Hematopoietic multipotent progenitor cell treated with erythropoietin and hydrocortisone succinate and interleukin-3 and kit ligand, for 15 days (in vitro differentiated cells): Measurements from ENCODE around the gene SLC25A51.

Experiments used
- DNase-seq: peaks from one replicate; pipeline ENCODE4 v3.0.0-alpha.2; 2015; ENCODE audit warnings: low spot score

Gene SLC25A51

DNA sequence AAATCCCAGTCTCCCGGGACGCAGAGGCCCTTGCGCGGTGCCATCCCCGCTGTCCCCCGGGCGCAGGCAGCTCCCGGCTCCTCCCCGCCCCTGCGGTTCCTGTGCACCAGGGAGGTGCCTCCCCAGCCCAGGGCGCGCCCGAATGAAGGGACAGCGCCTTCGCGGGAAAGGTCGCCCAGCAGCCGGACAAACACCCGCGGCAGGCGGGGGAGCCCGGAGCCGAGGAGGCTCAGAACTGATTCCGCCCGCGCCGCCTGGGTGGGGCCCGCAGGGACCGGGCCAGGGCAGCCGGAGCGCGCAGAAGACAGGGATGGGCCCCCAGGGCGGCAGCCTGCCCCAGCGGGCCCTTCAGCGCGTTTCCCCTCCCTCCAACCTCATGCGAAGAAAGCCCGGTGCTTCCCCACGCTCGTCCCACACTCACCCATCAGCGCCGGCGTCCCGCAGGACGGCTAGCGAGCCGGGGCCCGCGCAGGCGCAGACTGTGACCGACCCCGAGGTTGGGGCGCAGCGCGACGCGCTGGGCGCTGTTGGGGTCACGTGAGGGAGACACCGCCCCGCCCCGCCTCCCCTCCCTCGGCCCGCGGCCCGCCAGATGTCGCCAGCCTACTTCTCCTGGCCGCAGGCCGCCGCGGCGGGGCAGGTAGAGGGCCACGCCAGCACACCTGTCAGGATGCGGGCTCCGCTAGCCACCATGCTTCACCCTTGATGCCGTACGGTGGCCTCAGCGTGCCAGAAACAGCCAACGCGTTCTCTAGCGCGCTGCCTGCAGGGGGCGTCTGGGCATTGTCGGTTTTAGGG lies at the start of gene SLC25A51:
Gene SLC25A51, minus strand, starts transcription at position 481 of the 798 bp plus-strand sequence. CDS start 15,577 bp downstream, outside the sequence.
- peak; percentile 92 for DNase-seq

DNA sequence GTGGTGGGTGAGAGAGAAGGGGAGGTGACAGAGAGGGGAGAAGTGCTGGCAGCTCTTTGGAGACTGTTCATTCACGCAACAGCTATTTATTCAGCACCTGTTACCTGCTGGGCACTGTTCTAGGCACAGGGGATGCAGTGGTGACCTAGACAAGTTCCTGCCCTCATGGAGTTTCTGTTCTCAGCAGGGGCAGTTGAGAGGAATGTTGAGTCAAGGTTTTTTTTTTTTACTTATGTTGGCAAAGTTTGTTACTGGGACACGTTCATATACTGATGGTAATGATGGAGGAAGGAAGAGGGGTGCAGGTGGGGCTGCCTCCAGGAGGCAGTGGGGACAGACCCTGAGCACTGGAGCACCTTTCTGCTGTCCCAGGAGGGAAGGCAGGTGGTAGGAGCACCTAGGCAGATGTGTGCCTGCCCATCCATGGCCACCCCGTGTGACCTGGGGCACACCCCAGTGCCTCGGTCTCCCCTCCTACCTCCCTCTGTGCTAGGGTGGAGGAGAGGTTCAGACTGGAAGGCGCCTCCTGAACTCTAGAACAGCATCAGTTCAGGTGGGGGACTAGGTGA lies 49.4 kb upstream of the SLC25A51 start:
- no peak for DNase-seq

- DNase-seq: no peak
These were observed 48.8 kb upstream of the SLC25A51 start for GRCh38 chr9:37952731-37953130.

DNA sequence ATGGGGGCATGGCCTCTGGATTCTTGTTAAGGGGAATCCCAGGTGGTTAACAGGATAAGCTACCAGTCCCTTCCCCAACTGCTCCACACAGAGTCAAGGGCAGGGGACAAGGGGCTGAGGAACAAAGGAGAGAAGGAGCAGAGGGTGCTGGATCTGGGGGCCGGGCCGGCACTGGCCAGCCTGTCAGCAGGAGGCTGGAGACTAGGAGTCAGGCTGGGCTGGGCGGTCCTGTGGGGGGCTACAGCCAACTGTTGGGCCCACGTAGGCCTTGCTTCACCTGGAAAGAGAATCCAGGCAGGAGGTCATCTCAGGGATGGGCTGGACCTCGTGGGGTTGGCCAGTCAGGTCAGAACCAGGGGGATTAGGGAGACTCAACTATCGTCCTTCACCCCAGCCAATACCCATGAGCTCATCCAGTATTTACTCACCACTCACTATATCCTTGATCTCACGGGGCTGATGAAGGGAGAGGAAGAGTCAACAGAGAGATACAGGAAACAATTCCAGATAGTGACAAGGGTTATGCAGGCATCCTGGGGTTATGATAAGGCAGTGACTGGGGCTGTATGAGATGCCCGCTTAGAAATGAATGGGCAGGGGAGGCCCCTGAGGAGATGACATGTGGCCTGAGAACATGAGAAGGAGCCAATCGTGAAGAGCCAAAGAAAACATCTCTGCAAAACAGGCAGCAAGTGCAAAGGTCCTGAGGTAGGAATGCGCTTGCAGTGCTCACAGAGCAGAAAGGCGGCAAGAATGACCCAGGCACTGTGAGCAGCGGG lies 47.9 kb upstream of the SLC25A51 start:
- DNase-seq: no peak

DNA sequence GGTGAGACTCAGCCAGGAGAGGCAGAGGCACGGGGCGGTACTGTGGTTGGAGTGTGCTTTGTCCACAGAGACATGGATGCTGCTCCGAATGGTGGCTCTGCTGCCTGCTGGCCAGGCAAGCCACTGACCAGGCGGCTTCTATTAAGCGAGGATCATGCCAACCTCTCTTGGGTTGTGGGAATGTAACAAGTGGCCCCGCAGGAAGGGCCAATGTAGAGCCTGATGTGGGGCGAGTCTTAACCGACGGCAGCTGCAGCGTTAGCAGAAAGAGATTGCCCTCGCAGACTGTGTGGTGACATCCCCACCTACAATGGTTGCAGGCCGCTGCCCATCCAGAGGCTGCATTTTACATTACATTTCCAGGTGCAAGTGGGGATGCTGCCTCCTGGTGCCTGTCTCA lies 46.6 kb upstream of the SLC25A51 start:
- no peak for DNase-seq

DNA sequence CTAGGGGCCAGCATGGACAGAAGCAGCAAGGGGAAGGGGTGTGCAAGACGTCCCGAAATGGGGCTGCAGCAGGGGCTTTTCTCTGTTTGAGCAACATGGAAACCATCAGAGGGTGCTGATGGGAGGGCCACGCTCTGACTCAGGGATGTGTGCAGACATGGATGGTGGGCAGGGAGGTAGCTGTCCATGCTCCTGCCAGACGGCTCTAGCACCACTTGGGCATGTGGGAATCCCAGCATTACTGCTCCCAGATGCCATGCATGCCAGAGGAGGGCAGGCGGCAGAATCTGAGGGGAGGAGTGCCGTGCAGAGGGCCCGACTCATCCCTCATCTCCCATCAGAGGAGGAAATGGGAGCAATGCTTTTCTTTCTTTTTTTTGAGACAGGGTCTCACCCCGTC lies 45.6 kb upstream of the SLC25A51 start:
- no peak for DNase-seq

- no peak for DNase-seq
These were observed 44.6 kb upstream of the SLC25A51 start for GRCh38 chr9:37948417-37948980.

- no peak for DNase-seq
These were observed 44.0 kb upstream of the SLC25A51 start for GRCh38 chr9:37947977-37948376.

DNA sequence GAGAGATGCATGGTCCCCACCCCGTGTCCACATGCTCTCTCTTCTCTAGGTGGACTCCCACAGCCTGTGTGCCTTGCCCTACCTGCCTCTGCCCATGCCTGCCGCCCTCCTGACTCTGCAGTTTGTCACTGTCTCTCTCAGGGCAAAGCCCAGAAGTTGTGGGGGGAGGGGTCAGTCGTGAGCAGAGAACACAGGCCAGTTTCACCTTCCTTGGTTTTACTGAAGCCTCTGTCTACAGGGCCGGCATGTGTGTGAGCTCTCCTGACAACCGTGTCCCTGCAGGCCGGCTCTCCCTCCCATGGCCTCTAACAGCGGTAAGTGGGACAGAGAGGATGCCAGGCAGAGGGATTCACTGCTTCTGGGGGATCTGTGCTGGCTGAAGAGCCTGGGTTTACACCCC lies 43.5 kb upstream of the SLC25A51 start:
- DNase-seq: no peak

- DNase-seq: no peak
These were observed 43.0 kb upstream of the SLC25A51 start for GRCh38 chr9:37946971-37947370.

GRCh38 chr9:37946041-37946440 lies 42.1 kb upstream of the SLC25A51 start:
- DNase-seq: no peak

DNA sequence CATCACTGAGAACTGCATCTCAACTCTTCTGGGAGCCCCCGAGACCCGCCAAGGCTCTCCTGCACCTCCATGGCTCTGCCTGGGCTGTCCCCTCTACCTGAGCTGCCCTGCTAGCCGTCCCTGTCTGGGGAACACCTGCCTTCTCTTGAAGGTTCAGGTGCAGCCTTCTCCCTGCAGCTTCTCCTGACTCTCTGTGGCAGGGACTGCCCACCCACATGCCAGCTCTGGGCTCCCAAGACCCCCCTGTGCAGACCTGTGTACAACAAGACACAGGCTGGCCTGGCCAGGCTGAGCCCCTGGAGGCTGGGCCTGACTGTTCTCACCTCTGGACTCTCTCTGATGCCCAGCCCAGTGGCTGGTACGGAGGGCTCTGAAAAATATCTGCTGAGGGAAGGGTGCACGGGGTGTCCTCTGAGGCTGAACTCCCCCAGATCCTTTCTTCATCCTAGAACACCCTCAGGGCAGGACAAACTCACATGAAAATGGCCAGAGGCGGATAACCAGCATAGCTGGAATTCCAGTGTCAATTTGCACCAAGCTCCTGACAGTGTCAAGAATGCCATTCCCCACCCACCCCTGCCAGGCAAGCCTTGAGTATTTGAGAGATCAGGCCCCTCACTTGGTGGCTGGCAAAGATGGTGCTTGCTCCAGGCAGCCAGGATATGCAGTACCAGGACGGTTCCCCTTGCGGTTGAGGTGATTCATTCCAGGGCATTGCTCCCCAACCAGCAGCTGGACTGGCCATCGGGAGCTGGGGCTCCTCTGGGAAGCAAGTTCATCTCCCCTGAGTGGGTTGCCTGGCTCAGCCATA lies 40.9 kb upstream of the SLC25A51 start:
- DNase-seq: no peak

GRCh38 chr9:37944266-37944650 lies 40.3 kb upstream of the SLC25A51 start:
- no peak for DNase-seq

DNA sequence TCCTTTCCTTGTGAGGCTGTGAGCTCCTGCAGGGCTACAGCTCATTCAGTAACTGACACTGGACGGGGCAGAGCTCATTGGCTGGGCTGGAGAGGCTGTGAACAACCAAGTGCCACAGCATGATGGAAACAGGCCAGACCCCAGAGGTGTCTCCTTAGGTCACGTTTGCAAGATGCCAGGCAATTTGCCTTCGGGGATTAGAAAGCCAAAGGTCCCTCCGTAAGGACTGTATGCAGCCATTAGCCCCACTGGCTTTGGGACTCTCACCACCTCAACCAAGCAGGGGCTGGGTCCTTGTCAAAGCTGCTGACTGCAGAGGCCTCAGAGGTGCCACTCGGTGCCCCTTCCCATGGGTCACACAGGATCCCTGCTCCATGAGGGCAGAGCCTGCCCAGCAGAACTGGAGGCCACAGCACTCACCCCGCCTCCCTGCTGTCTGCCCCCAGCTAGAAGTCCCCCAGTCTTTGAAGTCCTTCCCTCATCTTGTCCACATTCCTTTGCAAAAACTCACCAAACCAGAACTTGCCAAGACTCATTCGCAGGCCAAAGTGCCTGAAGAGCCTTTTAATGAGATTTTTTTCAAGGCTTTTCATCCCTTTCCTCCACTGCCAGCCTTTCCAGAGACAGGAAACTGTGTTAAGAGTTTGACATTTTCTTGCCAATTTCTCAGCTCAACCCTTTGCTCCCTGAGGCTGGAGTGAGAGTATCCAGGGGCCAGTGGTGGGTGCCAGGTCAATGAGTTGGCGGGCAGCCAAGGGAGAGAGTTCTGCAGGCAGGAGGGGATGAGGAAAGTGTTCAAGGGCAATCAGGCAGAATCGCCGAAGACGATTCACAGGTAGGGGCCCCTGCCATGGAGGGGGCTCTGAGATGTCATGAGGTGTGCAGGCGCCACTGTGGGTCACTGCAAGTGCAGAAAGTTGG lies 39.7 kb upstream of the SLC25A51 start:
- no peak for DNase-seq

GRCh38 chr9:37942621-37943344 lies 38.9 kb upstream of the SLC25A51 start:
- DNase-seq: no peak

- DNase-seq: no peak
These were observed 37.3 kb upstream of the SLC25A51 start for GRCh38 chr9:37941253-37941652.

DNA sequence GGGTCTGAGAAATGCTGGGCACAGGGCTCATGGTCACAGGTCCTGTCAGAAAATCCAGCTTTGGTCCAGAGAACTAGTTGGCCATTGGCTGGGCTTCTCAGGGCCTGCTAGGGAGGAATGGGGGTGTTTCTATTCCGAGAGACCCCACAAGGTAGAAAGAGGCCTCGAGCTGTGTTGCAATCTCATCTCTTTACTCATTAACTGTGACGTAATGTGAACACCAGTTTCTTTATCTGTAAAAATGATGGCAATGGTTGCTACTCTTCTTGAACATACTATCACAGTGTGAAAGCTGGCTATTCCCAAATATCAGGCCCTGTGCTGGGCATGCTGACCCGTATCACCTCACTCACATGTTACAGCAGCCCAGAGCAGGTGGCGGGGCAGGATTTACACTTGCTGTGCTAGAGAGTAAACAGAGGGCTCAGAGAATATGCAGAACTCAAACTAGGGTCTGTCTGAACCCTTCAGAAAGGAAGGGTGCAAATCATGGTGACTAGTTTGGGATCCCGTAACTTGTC lies 35.7 kb upstream of the SLC25A51 start:
- no peak for DNase-seq

DNA sequence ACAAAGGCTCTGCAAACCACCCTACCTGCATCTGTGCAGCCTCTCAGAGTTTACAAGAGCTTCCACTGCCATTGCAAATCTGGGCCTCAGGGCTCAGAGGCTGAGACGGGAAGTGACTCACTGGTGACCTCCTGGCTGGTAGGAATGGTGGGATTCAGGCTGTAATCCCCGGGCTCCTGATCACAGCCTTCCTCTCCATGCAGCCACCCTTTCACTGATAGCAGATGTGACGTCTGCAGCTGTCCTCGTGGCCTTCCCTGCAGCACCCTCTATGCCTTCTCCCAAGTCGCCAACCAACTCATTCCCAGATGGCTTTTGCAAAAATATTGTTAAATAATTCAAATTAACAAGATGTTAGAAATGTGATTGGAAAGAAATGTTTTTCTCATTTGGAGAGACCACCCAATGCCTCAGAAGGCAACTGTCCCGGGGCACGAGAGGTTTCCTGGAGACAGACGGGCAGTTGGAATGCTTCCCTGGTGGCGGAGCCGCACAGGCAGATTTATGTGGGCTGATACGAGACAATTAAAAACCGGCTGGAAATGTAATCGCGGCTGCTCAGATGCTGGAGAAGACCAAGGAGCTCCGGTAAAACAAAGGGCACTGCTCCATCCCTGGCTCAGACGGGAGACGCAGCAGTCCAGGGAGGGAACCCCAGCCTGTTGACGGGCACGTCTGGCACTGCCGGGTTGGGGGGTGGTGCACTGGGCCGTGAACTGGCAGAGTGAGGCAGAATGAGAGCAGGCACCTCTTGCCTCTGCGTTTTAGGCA lies 34.4 kb upstream of the SLC25A51 start:
- no peak for DNase-seq

- no peak for DNase-seq
These were observed 33.4 kb upstream of the SLC25A51 start for GRCh38 chr9:37937366-37937765.
